Mucosa of stomach (tissue), 1 donor: ENCODE measurements around the gene WDR91.
A peak's percentile ranks its signal among the peaks of the same experiment; 100 is the strongest.
"Not testable (repeated sequence)": the region's sequence is repeated elsewhere in the genome, so short reads cannot be mapped to it uniquely, and the experiment has no call there.

Experiments
- H3K27me3 ChIP-seq: one replicate; pipeline ENCODE4 v1.7.0; 2013; ENCODE audit warnings: mild to moderate bottlenecking, low read length; ENCODE audit not compliant: control insufficient read depth, insufficient read depth
- H3K36me3 ChIP-seq: one replicate; pipeline ENCODE4 v1.7.0; 2013; ENCODE audit warnings: low read length; ENCODE audit not compliant: control insufficient read depth, insufficient read depth
- H3K4me1 ChIP-seq: one replicate; pipeline ENCODE4 v1.7.0; 2013; ENCODE audit warnings: mild to moderate bottlenecking, low read length; ENCODE audit not compliant: control insufficient read depth, insufficient read depth
- H3K4me3 ChIP-seq: one replicate; pipeline ENCODE4 v1.7.0; 2013; ENCODE audit warnings: low read length
- H3K9ac ChIP-seq: one replicate; pipeline ENCODE4 v1.7.0; 2013; ENCODE audit warnings: mild to moderate bottlenecking, low read length, moderate library complexity
- H3K9me3 ChIP-seq: one replicate; pipeline ENCODE4 v1.7.0; 2013; ENCODE audit warnings: mild to moderate bottlenecking, low read length, moderate library complexity; ENCODE audit not compliant: control insufficient read depth
- donor health status: Pancreatic carcinoma.

WDR91 gene

DNA sequence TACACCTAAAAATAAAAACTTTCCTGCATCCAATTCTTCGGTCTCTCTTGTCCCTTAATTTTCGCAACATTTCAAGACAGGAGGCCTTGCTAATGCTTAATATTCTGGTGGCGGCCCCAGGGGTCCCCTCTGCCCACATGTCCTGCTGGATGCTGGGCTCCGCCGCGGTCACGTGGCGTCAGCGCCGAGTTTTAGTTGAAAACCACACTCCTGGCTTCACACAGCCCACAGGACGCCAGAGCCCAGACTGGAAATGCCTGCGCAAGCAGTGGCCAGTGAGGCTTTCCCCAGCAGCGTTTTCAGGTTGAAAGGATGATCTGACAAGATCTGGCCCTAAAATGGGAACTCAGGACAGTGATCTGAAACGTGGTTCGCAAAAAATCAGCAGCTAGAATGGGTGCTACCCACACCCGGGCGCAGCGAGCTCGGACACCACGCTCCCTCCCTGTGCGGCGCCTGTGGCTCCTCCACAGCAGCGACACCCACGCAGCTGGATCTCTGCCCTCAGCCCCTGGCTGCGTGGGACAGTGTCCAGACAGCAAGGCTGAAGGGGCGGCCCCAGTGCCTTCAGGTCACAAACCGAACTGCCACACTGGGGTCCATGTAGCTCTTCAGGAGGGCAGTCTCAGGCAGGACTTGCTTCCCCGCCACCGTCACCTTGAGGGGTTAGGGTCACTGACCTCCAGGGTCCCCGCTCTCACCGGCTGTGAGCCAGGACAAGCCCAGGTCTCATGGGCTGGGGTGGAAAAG, 29.2 kb downstream of the WDR91 start:
- peaks cover 7% of the 10 kb centered on the region for H3K9me3 ChIP-seq
- H3K9ac ChIP-seq, result no peak overlapping the region
- H3K36me3 ChIP-seq, result peaks cover 5% of the 10 kb centered on the region

DNA sequence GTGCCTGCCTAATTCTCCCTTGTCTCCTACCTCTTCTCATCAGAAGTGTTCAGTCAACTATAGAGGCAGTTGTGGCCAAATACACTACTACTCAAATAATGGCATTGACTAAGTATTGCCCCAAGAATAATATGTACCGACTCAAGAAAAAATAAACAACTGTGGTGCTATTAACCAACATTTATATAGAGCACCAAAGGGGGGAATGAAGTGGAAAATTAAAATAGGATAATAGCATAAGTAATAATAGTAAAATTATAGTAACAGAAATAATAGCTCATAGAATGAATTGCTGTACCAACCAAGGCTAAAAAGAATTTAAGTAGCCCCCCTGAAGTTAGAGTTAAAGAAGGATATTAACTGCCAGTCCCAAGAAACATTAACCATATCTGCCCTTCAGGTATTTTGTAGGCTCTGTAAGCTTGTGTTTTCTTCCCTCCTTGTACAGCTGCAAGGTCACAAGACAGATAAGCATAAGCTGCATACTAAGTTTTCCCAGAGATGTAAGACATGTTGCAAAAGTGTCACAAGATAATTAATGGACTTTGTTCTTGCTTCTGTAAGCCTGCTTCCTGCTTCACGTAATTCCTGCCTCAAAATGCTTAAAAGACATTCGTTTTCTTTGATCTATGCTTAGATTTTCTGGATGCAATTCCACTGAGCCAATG, 29.9 kb downstream of the WDR91 start:
- peaks cover 7% of the 10 kb centered on the region for H3K9me3 ChIP-seq
- no peaks in the 10 kb centered on the region for H3K27me3 ChIP-seq
- H3K4me3 ChIP-seq, result no peak overlapping the region
- peaks cover 5% of the 10 kb centered on the region for H3K36me3 ChIP-seq
- peaks cover 24% of the 10 kb centered on the region for H3K4me1 ChIP-seq
- H3K9ac ChIP-seq, result no peak overlapping the region

More for the DNA sequence above, 29.2 kb downstream of the WDR91 start:
- Histone ChIP-seq H3K4me1 (peaks cover 24% of the 10 kb centered on the region), H3K4me3 (no peak overlapping the region), H3K27me3 (no peaks in the 10 kb centered on the region)

DNA sequence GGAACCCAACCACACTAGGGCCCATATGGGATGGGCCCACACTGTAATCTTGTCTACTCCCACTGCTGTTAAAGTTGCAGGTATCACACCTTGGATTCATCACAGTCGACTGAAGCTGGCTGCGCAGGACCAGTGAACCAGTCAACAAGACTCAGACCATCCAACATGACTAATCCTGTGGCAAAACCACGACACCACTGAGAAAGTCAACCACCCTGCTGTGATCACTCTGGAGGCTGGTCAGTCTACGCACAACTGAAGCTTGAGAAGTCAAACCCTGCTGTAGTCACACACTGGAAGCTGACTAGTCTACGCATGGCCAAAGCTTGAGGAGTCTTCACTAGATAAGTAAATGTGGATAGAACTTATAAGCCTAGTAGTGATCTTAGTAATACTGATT, 31.2 kb downstream of the WDR91 start:
- Histone ChIP-seq H3K9me3 (peaks cover 7% of the 10 kb centered on the region), H3K4me1 (peaks cover 24% of the 10 kb centered on the region), H3K36me3 (no peaks in the 10 kb centered on the region), H3K4me3 (peak overlapping the region; percentile 27), H3K9ac (no peak overlapping the region), H3K27me3 (no peaks in the 10 kb centered on the region)

GRCh38 chr7:135179321-135179925, 31.9 kb downstream of the WDR91 start:
- no peaks in the 10 kb centered on the region for H3K27me3 ChIP-seq
- no peak overlapping the region for H3K9ac ChIP-seq
- peak overlapping the region; percentile 27 for H3K4me3 ChIP-seq
- peaks cover 7% of the 10 kb centered on the region for H3K9me3 ChIP-seq
- H3K36me3 ChIP-seq, result no peaks in the 10 kb centered on the region
- peaks cover 24% of the 10 kb centered on the region for H3K4me1 ChIP-seq

- Histone ChIP-seq H3K4me3 (no peak overlapping the region), H3K4me1 (peaks cover 24% of the 10 kb centered on the region), H3K9me3 (peaks cover 7% of the 10 kb centered on the region), H3K9ac (no peak overlapping the region), H3K27me3 (no peaks in the 10 kb centered on the region), H3K36me3 (no peaks in the 10 kb centered on the region)
These were observed 33.0 kb downstream of the WDR91 start for GRCh38 chr7:135178364-135178763.

DNA sequence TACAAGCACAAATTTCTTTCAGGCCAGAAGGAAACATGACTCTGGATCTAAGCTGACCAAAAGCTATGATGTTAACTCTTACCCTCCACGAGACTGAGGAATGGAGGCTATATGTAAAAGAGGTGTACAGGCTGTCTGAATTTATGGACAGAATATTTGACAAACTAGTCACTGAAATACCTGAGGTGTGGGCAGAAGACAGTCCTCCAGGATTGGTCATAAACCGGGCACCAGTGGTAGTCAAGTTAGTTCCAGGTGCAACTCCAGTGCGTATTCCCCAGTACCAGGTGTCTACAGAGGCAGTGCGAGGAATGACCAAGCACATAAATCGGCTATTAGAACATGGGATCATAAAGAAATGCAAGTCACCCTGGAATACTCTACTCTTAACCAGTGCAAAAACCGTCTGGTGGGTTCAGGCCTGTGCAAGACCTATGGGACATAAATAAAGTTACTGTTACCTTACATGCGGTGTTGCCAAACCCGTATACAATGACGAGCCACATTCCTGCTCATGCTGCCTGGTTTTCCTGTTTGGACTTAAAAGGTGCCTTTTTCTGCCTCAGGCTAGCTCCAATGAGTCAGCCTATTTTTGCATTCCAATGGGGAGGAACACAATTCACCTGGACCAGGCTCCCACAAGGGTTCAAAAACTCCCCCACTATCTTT, 34.2 kb downstream of the WDR91 start:
- Histone ChIP-seq H3K4me3 (no peak overlapping the region), H3K36me3 (no peaks in the 10 kb centered on the region), H3K9me3 (peaks cover 7% of the 10 kb centered on the region), H3K9ac (no peak overlapping the region), H3K4me1 (peaks cover 24% of the 10 kb centered on the region), H3K27me3 (no peaks in the 10 kb centered on the region)

- no peaks in the 10 kb centered on the region for H3K36me3 ChIP-seq
- peaks cover 4% of the 10 kb centered on the region for H3K9me3 ChIP-seq
- H3K4me3 ChIP-seq, result no peak overlapping the region
- H3K27me3 ChIP-seq, result no peaks in the 10 kb centered on the region
- peaks cover 24% of the 10 kb centered on the region for H3K4me1 ChIP-seq
- H3K9ac ChIP-seq, result no peak overlapping the region
These were observed 35.4 kb downstream of the WDR91 start for GRCh38 chr7:135175931-135176330.

DNA sequence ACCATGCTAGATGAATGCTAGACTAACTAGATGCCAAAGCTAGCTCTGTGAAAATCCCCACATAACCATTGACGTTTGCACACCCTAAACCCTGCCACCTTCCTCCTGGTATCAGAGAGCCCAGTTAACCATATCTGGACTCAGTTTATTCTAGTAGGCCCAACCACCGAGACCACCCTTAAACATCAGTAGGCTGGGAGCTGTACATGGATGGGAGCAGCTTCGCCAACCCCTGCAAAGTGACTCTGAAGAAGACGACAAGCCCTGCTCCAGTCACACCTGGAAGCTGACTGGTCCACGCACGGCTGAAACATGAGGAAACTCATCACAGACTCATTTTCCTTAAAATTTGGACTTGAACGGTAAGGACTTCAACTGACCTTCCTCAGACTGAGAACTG, 36.4 kb downstream of the WDR91 start:
- Histone ChIP-seq H3K4me3 (no peak overlapping the region), H3K36me3 (no peaks in the 10 kb centered on the region), H3K9ac (no peak overlapping the region), H3K4me1 (peaks cover 22% of the 10 kb centered on the region), H3K9me3 (no peaks in the 10 kb centered on the region), H3K27me3 (no peaks in the 10 kb centered on the region)

- H3K9me3 ChIP-seq, H3K9ac ChIP-seq, H3K4me3 ChIP-seq, H3K27me3 ChIP-seq, H3K36me3 ChIP-seq: not testable (repeated sequence)
- peaks cover 22% of the 10 kb centered on the region for H3K4me1 ChIP-seq
These were observed 37.4 kb downstream of the WDR91 start for GRCh38 chr7:135173916-135174315.

GRCh38 chr7:135171581-135172291, 39.6 kb downstream of the WDR91 start:
- not testable (repeated sequence) for H3K9ac ChIP-seq, H3K9me3 ChIP-seq, H3K36me3 ChIP-seq, H3K4me3 ChIP-seq, H3K27me3 ChIP-seq
- H3K4me1 ChIP-seq, result peaks cover 24% of the 10 kb centered on the region

- not testable (repeated sequence) for H3K27me3 ChIP-seq, H3K4me3 ChIP-seq, H3K9me3 ChIP-seq, H3K36me3 ChIP-seq
- peak overlapping the region; percentile 90 for H3K9ac ChIP-seq
- peaks cover 24% of the 10 kb centered on the region for H3K4me1 ChIP-seq
These were observed 40.3 kb downstream of the WDR91 start for GRCh38 chr7:135170998-135171481.
